A549 (cell line): Measurements from ENCODE around the gene ART1. TPM values are rescaled to one million over a fixed set of nuclear protein-coding genes. Genes with fewer than 3 reads are reported as not detected.

Source experiments
- ATAC-seq, 2 experiments: fragments of 200-7000 bp in 1 of 2; fragments of >200 bp in 1 of 2; cut with Nextera tagmentation in 1 of 2; cut with Tn5 transposase in 1 of 2; 3 replicates each; pipeline versions ENCODE4 v1.8.0 to v1.9.1; 2018 to 2020; ENCODE audit warnings: mild to moderate bottlenecking in 1 of 2, moderate library complexity in 1 of 2
- CTCF ChIA-PET: fragments of 300-600 bp; sonication (Branson Sonifier 250); formaldehyde crosslinking; extraction: SDS; loops from one replicate; lab custom pipeline; 2021; ENCODE audit warnings: antibody characterized with exemption, inconsistent platforms; lab: Yijun Ruan, JAX
- POLR2A ChIA-PET: fragments of 350-600 bp; formaldehyde crosslinking; extraction: SDS; loops from one replicate; lab custom pipeline; 2021; ENCODE audit warnings: antibody characterized with exemption, inconsistent platforms; lab: Yijun Ruan, JAX
- DNase-seq, 2 experiments: peaks; one replicate each; pipeline versions ENCODE4 v3.0.0 to v3.0.0-alpha.2; 2011 to 2016; ENCODE audit warnings: low read depth in 1 of 2, low spot score in 1 of 2
- FAIRE-seq: peaks from 2 replicates; lab custom pipeline; 2011; peaks lifted over from hg19 to GRCh38; lab: Jason Lieb, UNC
- H3K27ac ChIP-seq, 2 experiments: fragments of >200 bp; sonication (Bioruptor Twin); formaldehyde crosslinking; 3 replicates each; pipeline ENCODE4 v1.5.1; 2016 to 2017
- H3K4me1 ChIP-seq: fragments of >200 bp; sonication (Bioruptor Twin); formaldehyde crosslinking; 3 replicates; pipeline ENCODE4 v1.6.1; 2016
- H3K4me2 ChIP-seq: fragments of >200 bp; sonication (Bioruptor Twin); formaldehyde crosslinking; 3 replicates; pipeline ENCODE4 v1.6.1; 2016
- H3K4me3 ChIP-seq: fragments of >200 bp; sonication (Bioruptor Twin); formaldehyde crosslinking; 3 replicates; pipeline ENCODE4 v1.5.1; 2016
- H3K9me3 ChIP-seq: fragments of >200 bp; sonication (Bioruptor Twin); formaldehyde crosslinking; 3 replicates; pipeline ENCODE4 v1.6.1; 2016
- CEBPB ChIP-seq, 2 experiments: fragments of >200 bp in 1 of 2; sonication (Bioruptor Twin) in 1 of 2; formaldehyde crosslinking in 1 of 2; IDR thresholded peaks; 2 replicates each; pipeline ENCODE4 v1.6.1; 2012 to 2016
- CHD2 ChIP-seq: fragments of 150-350 bp; IDR thresholded peaks from 2 replicates; pipeline ENCODE4 v1.6.1; 2014; ENCODE audit warnings: low read length; ENCODE audit not compliant: partially characterized antibody
- EHF ChIP-seq: fragments of 250-450 bp; sonication (Bioruptor Pico); IDR thresholded peaks from 2 replicates; pipeline ENCODE4 v1.5.0; 2020; ENCODE audit warnings: mild to moderate bottlenecking
- EP300 ChIP-seq, 2 experiments: fragments of >200 bp; sonication (Bioruptor Twin); formaldehyde crosslinking; IDR thresholded peaks; 2 replicates in 1 of 2; 3 replicates in 1 of 2; pipeline ENCODE4 v1.6.1; 2016 to 2017
- FOSB ChIP-seq: fragments of 250-450 bp; sonication (Bioruptor Pico); IDR thresholded peaks from 2 replicates; pipeline ENCODE4 v1.5.0; 2020; ENCODE audit warnings: mild to moderate bottlenecking, moderate library complexity
- FOXS1 ChIP-seq: fragments of 250-450 bp; sonication (Bioruptor Pico); IDR thresholded peaks from 2 replicates; pipeline ENCODE4 v1.5.0; 2020; ENCODE audit warnings: mild to moderate bottlenecking, moderate library complexity
- GATA3 ChIP-seq: IDR thresholded peaks from 2 replicates; pipeline ENCODE4 v1.6.1; 2012; ENCODE audit warnings: borderline replicate concordance
- HDAC2 ChIP-seq: fragments of 200-600 bp; sonication (generic); IDR thresholded peaks from 2 replicates; pipeline ENCODE4 v1.6.1; 2016
- HEYL ChIP-seq: fragments of 250-450 bp; sonication (Bioruptor Pico); IDR thresholded peaks from 2 replicates; pipeline ENCODE4 v1.8.0; 2021; ENCODE audit warnings: mild to moderate bottlenecking, moderate library complexity
- HOXA7 ChIP-seq: fragments of 250-450 bp; sonication (Bioruptor Pico); IDR thresholded peaks from 2 replicates; pipeline ENCODE4 v1.5.0; 2020; ENCODE audit warnings: mild to moderate bottlenecking, moderate library complexity
- MAFK ChIP-seq: fragments of 450-650 bp; IDR thresholded peaks from 2 replicates; pipeline ENCODE4 v1.6.1; 2014; ENCODE audit not compliant: partially characterized antibody
- MAZ ChIP-seq: fragments of 150-350 bp; IDR thresholded peaks from 2 replicates; pipeline ENCODE4 v1.6.1; 2014; ENCODE audit warnings: antibody characterized with exemption, low read depth, low read length, borderline replicate concordance
- MYC ChIP-seq: IDR thresholded peaks from 2 replicates; pipeline ENCODE4 v1.6.1; 2012; ENCODE audit warnings: mild to moderate bottlenecking, inconsistent platforms, low read length, improper control_type of control experiment, borderline replicate concordance
- NFE2L2 ChIP-seq: fragments of 150-350 bp; conservative IDR thresholded peaks from 2 replicates; pipeline ENCODE4 v1.6.1; 2014; ENCODE audit warnings: low read length
- POLR2A ChIP-seq: IDR thresholded peaks from 2 replicates; pipeline ENCODE4 v1.6.1; 2012; ENCODE audit warnings: mild to moderate bottlenecking, low read length
- POLR2AphosphoS2 ChIP-seq: conservative IDR thresholded peaks from 2 replicates; pipeline ENCODE4 v1.6.1; 2012; ENCODE audit warnings: low read length, improper control_type of control experiment, inconsistent platforms
- RAD21 ChIP-seq, 2 experiments: fragments of >200 bp in 1 of 2; sonication (Bioruptor Twin) in 1 of 2; formaldehyde crosslinking in 1 of 2; IDR thresholded peaks in 1 of 2; conservative IDR thresholded peaks in 1 of 2; 2 replicates in 1 of 2; 3 replicates in 1 of 2; pipeline ENCODE4 v1.6.1; 2012 to 2018; ENCODE audit warnings: inconsistent platforms in 1 of 2
- RARB ChIP-seq: fragments of 250-450 bp; sonication (Bioruptor Pico); IDR thresholded peaks from 2 replicates; pipeline ENCODE4 v1.8.0; 2021; ENCODE audit warnings: mild to moderate bottlenecking, moderate library complexity
- RFX5 ChIP-seq: fragments of 450-650 bp; IDR thresholded peaks from 2 replicates; pipeline ENCODE4 v1.7.1; 2014; ENCODE audit warnings: antibody characterized with exemption, mild to moderate bottlenecking, moderate library complexity
- SMC3 ChIP-seq: fragments of >200 bp; sonication (Bioruptor Twin); formaldehyde crosslinking; IDR thresholded peaks from 3 replicates; pipeline ENCODE4 v1.6.1; 2018; ENCODE audit warnings: inconsistent platforms
- TP53 ChIP-seq: fragments of 250-450 bp; sonication (Bioruptor Pico); IDR thresholded peaks from 2 replicates; pipeline ENCODE4 v1.5.0; 2021; ENCODE audit warnings: mild to moderate bottlenecking, moderate library complexity
- ZFP36 ChIP-seq: fragments of 450-650 bp; IDR thresholded peaks from 2 replicates; pipeline ENCODE4 v1.6.1; 2014; ENCODE audit warnings: borderline replicate concordance; ENCODE audit not compliant: partially characterized antibody
- ZNF302 ChIP-seq: fragments of 250-450 bp; sonication (Bioruptor Pico); IDR thresholded peaks from 2 replicates; pipeline ENCODE4 v1.9.0; 2021; ENCODE audit warnings: inconsistent platforms, mild to moderate bottlenecking, moderate library complexity
- WGBS: methylation state at CpG from one replicate; pipeline ENCODE4 v1.1.6; 2017; ENCODE audit errors: missing lambda C conversion rate; 5-methylcytosine and 5-hydroxymethylcytosine counted together
- polyA plus RNA-seq, 4 experiments: library from polyadenylated mRNA; depleted of rRNA in 3 of 4; stranded (reverse); fragments of >200 nt; fragmentation: RNase III in 1 of 4; extraction: RNeasy Plus Mini Kit Qiagen cat#74134 plus additional on column Dnase treatment in 1 of 4; gene quantifications; 2 replicates in 3 of 4; 3 replicates in 1 of 4; pipeline ENCODE4 v1.2.3, GENCODE V29; 2011 to 2017
- TF ChIP-seq, protein P1 (sequence below): fragments of >200 bp; sonication (Bioruptor Twin); formaldehyde crosslinking; IDR thresholded peaks from 2 replicates; pipeline ENCODE4 v1.6.1; 2016
- TF ChIP-seq, protein P2 (sequence below): IDR thresholded peaks from 2 replicates; pipeline ENCODE4 v1.6.1; 2012
- TF ChIP-seq, protein P3 (sequence below): fragments of >200 bp; sonication (Bioruptor Twin); formaldehyde crosslinking; IDR thresholded peaks from 3 replicates; pipeline ENCODE4 v1.5.1; 2016
- TF ChIP-seq, protein P4 (sequence below): IDR thresholded peaks from 2 replicates; pipeline ENCODE4 v1.6.1; 2012

ART1 gene
- polyA plus RNA-seq, 2 of the 4 experiments (the other 2 are of a cell fraction) = not detected

DNA sequence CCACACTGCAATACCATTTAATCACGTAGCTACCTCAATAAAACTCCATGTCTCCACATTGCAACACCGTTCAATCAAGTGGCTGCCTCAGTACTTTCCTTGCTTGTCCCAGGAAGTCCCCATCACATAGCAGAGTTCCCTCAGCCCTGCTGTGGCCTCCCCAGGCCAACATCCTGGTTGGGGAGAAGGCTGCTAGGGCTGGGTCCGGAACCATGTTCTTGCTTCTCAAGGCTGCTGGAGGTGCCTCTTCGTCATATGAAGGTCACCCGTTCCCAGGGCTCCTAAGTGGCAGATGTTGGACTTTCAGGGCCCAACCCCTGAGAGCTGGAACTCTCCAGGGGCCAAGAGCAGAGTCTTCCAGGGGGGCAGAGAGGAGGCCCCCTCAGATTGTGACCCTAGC lies 6.4 kb upstream of the ART1 start:
- FAIRE-seq (no peak), DNase-seq (no peak), ATAC-seq (no peak)
- ChIA-PET CTCF (interaction anchor here (1.5 kb wide), 1 partner anchor 171 kb away, joined by 3 read pairs; no protein-coding TSS in a partner anchor), POLR2A (no interaction called here)
- no peak overlapping the region for H3K27ac ChIP-seq
- peaks cover 11% of the 10 kb centered on the region for H3K4me1 ChIP-seq
- 75% methylated on average over 3 of the region's 5 CpGs for WGBS
- no peaks in the 10 kb centered on the region for H3K9me3 ChIP-seq
- H3K4me2 ChIP-seq = no peak overlapping the region
- no peak overlapping the region for H3K4me3 ChIP-seq
- no peak for TF ChIP-seq RAD21 (conservative IDR thresholded peaks at IDR 0.05 in 1 of 2, IDR thresholded peaks at IDR 0.05 in 1 of 2)
- no peak for TF ChIP-seq EHF (CRISPR knock-in tag)
- TF ChIP-seq ZNF302 (CRISPR knock-in tag) = no peak
- no peak for TF ChIP-seq GATA3
- no peak for TF ChIP-seq FOSB (CRISPR knock-in tag)
- TF ChIP-seq, protein P1, sequence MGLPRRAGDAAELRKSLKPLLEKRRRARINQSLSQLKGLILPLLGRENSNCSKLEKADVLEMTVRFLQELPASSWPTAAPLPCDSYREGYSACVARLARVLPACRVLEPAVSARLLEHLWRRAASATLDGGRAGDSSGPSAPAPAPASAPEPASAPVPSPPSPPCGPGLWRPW = no peak
- no peak for TF ChIP-seq NFE2L2
- TF ChIP-seq SMC3 = no peak
- no peak for TF ChIP-seq MAZ
- TF ChIP-seq, protein P2, sequence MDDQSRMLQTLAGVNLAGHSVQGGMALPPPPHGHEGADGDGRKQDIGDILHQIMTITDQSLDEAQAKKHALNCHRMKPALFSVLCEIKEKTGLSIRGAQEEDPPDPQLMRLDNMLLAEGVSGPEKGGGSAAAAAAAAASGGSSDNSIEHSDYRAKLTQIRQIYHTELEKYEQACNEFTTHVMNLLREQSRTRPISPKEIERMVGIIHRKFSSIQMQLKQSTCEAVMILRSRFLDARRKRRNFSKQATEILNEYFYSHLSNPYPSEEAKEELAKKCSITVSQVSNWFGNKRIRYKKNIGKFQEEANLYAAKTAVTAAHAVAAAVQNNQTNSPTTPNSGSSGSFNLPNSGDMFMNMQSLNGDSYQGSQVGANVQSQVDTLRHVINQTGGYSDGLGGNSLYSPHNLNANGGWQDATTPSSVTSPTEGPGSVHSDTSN = no peak
- no peak for TF ChIP-seq HOXA7 (CRISPR knock-in tag)
- no peak for TF ChIP-seq FOXS1 (CRISPR knock-in tag)

DNA sequence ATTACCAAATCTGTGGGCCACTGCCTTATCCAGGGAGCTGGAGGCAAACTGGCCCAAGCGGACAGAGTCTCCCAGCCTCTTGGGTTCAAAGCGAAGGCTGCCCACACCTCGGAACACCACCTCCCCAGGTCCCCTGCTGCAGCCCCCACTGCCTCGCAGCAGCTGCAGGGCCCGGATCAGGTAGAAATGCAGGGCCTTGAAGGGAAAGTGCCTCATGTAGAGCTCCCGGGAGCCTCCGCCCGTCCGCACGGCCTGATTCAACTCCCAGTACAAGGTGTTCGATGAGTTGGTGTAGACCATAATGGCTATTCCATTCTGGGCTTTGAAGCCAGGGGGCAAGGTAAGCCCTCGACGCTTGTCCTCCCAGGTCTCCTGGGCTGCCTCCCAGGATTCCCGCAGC lies 5.1 kb upstream of the ART1 start:
- no peak overlapping the region for H3K4me3 ChIP-seq
- no peak overlapping the region for H3K27ac ChIP-seq
- peaks cover 19% of the 10 kb centered on the region for H3K4me1 ChIP-seq
- CTCF ChIA-PET = interaction anchor here (1.5 kb wide), 1 partner anchor 169 kb away, joined by 3 read pairs; no protein-coding TSS in a partner anchor
- no peak overlapping the region for H3K4me2 ChIP-seq
- no peaks in the 10 kb centered on the region for H3K9me3 ChIP-seq
- POLR2A ChIA-PET = no interaction called here
- ATAC-seq = no peak
- no peak for TF ChIP-seq HDAC2
- TF ChIP-seq MYC = no peak
- TF ChIP-seq, protein P3, sequence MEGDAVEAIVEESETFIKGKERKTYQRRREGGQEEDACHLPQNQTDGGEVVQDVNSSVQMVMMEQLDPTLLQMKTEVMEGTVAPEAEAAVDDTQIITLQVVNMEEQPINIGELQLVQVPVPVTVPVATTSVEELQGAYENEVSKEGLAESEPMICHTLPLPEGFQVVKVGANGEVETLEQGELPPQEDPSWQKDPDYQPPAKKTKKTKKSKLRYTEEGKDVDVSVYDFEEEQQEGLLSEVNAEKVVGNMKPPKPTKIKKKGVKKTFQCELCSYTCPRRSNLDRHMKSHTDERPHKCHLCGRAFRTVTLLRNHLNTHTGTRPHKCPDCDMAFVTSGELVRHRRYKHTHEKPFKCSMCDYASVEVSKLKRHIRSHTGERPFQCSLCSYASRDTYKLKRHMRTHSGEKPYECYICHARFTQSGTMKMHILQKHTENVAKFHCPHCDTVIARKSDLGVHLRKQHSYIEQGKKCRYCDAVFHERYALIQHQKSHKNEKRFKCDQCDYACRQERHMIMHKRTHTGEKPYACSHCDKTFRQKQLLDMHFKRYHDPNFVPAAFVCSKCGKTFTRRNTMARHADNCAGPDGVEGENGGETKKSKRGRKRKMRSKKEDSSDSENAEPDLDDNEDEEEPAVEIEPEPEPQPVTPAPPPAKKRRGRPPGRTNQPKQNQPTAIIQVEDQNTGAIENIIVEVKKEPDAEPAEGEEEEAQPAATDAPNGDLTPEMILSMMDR = no peak
- no peak for TF ChIP-seq FOSB (CRISPR knock-in tag)
- TF ChIP-seq RARB (CRISPR knock-in tag) = no peak
- TF ChIP-seq TP53 (CRISPR knock-in tag) = no peak
- no peak for TF ChIP-seq ZFP36
- no peak for TF ChIP-seq RFX5
- TF ChIP-seq, protein P4, sequence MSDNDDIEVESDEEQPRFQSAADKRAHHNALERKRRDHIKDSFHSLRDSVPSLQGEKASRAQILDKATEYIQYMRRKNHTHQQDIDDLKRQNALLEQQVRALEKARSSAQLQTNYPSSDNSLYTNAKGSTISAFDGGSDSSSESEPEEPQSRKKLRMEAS = no peak
- TF ChIP-seq MAFK = no peak
- no peak for TF ChIP-seq POLR2A
- no peak for TF ChIP-seq GATA3
- TF ChIP-seq ZNF302 (CRISPR knock-in tag) = no peak
- TF ChIP-seq CHD2 = no peak
- no peak for TF ChIP-seq POLR2AphosphoS2
- TF ChIP-seq EP300 (IDR thresholded peaks at IDR 0.05) = no peak
- TF ChIP-seq CEBPB (IDR thresholded peaks at IDR 0.05) = no peak
- no peak for TF ChIP-seq HEYL (CRISPR knock-in tag)
- TF ChIP-seq, all 56 proteins: peak for 0
- WGBS = 91% methylated on average over 14 of the region's 14 CpGs
- no peak for DNase-seq
- no peak for FAIRE-seq
